ENCODE data around the gene MINDY4. TPM values are rescaled to one million over a fixed set of nuclear protein-coding genes. Genes with fewer than 3 reads are reported as not detected.

Gene MINDY4
- total and polyA plus RNA-seq, 10 of the 15 experiments (the other 5 are each of a cell fraction or from before 2014, with no cell fraction given) = 0.10 to 0.90 (median 0.40) TPM

DNA sequence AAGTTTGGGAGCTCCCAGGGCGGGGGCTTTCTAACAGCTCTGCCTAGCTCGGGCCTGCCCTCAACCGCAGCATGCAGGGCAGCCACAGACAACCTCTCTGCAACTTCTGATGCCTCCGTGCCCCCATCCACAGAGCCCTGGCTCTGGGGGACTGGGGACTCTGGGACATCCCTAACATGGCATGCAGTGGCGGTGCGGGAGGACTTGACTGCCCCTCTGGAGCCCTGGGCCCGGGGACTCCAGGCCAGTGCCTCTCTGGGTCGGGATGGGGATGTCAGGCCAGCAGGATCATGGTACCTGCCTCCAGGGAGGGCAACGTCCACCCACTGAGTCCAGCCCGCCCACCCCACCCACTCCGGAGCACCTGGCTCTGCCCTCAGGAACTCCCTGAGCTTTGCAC lies 139.9 kb downstream of the MINDY4 start:
- Histone ChIP-seq H3K36me3 (ENCODE audit: control insufficient read depth in 2 of 2, insufficient read depth in 2 of 2, low read length in 1 of 2) (no peaks in the 10 kb centered on the region), H3K4me1 (ENCODE audit: control insufficient read depth, insufficient read depth, low read length) (no peaks in the 10 kb centered on the region), H3K79me2 (ENCODE audit: control insufficient read depth, insufficient read depth, low read length) (no peaks in the 10 kb centered on the region), H2AFZ (ENCODE audit: control insufficient read depth, low read depth, low read length) (no peak overlapping the region), H4K20me1 (ENCODE audit: control insufficient read depth, insufficient read depth) (no peaks in the 10 kb centered on the region), H3K4me2 (ENCODE audit: control insufficient read depth, insufficient read depth) (no peak overlapping the region), H3K9ac (ENCODE audit: control insufficient read depth, insufficient read depth, low read length) (no peak overlapping the region), H3K4me3 (no peak overlapping the region), H3K9me3 (replicated peaks; ENCODE audit: control insufficient read depth, insufficient read depth, low read length) (no peaks in the 10 kb centered on the region), H3K27me3 (replicated peaks in 1 of 2; ENCODE audit: control insufficient read depth in 2 of 2, insufficient read depth in 2 of 2, low read length in 1 of 2) (no peaks in the 10 kb centered on the region), H3K27ac (ENCODE audit: control insufficient read depth, insufficient read depth) (no peak overlapping the region)
- SMC1A ChIA-PET (ENCODE audit: uncharacterized antibody, unreplicated experiment) = no interaction called here
- no TSS peak for BruUV-seq (replicated peaks)
- POLR2A ChIA-PET = no interaction called here
- RAD21 ChIA-PET (ENCODE audit: unreplicated experiment) = no interaction called here
- DNase-seq (ENCODE audit: low read depth, low spot score) (no peak), FAIRE-seq (no peak), ATAC-seq (no peak)
- intact Hi-C loops (cut with micrococcal nuclease; ENCODE audit: unreplicated experiment) (no loop called here), in situ Hi-C loops (cut with MboI) (no loop called here)
- 43% methylated on average over 11 of the region's 11 CpGs for WGBS (ENCODE audit: insufficient coverage, insufficient replicate concordance, low lambda C conversion rate, missing lambda C conversion rate)
- CTCF ChIA-PET = no interaction called here
- TF ChIP-seq SIX5 (IDR thresholded peaks at IDR 0.05; ENCODE audit: low read depth, low read length, severe bottlenecking) = no peak
- TF ChIP-seq ZBTB11 (CRISPR knock-in tag; IDR thresholded peaks at IDR 0.05) = no peak
- TF ChIP-seq MTA2 (IDR thresholded peaks at IDR 0.05; ENCODE audit: low read depth) = no peak
- TF ChIP-seq GABPA (IDR thresholded peaks at IDR 0.05; ENCODE audit: low read depth) = no peak
- no peak for TF ChIP-seq DPF2 (IDR thresholded peaks at IDR 0.05)
- TF ChIP-seq HDGF (IDR thresholded peaks at IDR 0.05) = no peak
- no peak for TF ChIP-seq BCL11A (IDR thresholded peaks at IDR 0.05; ENCODE audit: low read depth, low read length)
- TF ChIP-seq REST (IDR thresholded peaks at IDR 0.05; ENCODE audit: low read depth, low read length) = no peak
- no peak for TF ChIP-seq YBX1 (IDR thresholded peaks at IDR 0.05)
- TF ChIP-seq, protein P1, sequence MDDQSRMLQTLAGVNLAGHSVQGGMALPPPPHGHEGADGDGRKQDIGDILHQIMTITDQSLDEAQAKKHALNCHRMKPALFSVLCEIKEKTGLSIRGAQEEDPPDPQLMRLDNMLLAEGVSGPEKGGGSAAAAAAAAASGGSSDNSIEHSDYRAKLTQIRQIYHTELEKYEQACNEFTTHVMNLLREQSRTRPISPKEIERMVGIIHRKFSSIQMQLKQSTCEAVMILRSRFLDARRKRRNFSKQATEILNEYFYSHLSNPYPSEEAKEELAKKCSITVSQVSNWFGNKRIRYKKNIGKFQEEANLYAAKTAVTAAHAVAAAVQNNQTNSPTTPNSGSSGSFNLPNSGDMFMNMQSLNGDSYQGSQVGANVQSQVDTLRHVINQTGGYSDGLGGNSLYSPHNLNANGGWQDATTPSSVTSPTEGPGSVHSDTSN (IDR thresholded peaks at IDR 0.05; ENCODE audit: insufficient replicate concordance, low read depth, low read length) = no peak
- no peak for TF ChIP-seq ZNF274 (IDR thresholded peaks at IDR 0.05; ENCODE audit: insufficient read depth, insufficient read length)
- TF ChIP-seq TBL1XR1 (IDR thresholded peaks at IDR 0.05; ENCODE audit: low read depth, low read length) = no peak
- TF ChIP-seq SRF (IDR thresholded peaks at IDR 0.05; ENCODE audit: low read depth in 2 of 2, low read length in 2 of 2) = no peak
- no peak for TF ChIP-seq BRCA1 (IDR thresholded peaks at IDR 0.05; ENCODE audit: low read depth, low read length)
- TF ChIP-seq RCOR1 (conservative IDR thresholded peaks at IDR 0.05; ENCODE audit: low read depth, low read length) = no peak
- TF ChIP-seq MEF2A (IDR thresholded peaks at IDR 0.05; ENCODE audit: insufficient read depth, low read depth, low read length) = no peak
- no peak for TF ChIP-seq SMAD1 (IDR thresholded peaks at IDR 0.05; ENCODE audit: low read depth, partially characterized antibody)
- no peak for TF ChIP-seq CBX3 (IDR thresholded peaks at IDR 0.05; ENCODE audit: borderline replicate concordance, low read depth)
